Transverse colon (tissue), 4 donors: Measurements from ENCODE around the gene LAMA5. TPM values are rescaled to one million over a fixed set of nuclear protein-coding genes. Genes with fewer than 3 reads are reported as not detected.

ENCODE experiments used
- DNase-seq: peaks from one replicate; pipeline ENCODE4 v3.0.0-alpha.2; 2019
- H3K27ac ChIP-seq, 4 donors: fragments of 200-600 bp; sonication (generic); 2 replicates each; pipeline ENCODE4 v1.5.1; 2016 to 2018; ENCODE audit warnings: inconsistent platforms in 4 of 4
- H3K27me3 ChIP-seq: fragments of 200-600 bp; sonication (generic); 2 replicates; pipeline ENCODE4 v1.5.1; 2017; ENCODE audit warnings: inconsistent platforms
- H3K36me3 ChIP-seq, 4 donors: fragments of 200-600 bp; sonication (generic); 2 replicates each; pipeline ENCODE4 v1.5.1; 2017 to 2019; ENCODE audit warnings: inconsistent platforms in 4 of 4
- H3K4me1 ChIP-seq, 4 donors: fragments of 200-600 bp; sonication (generic); 2 replicates each; pipeline ENCODE4 v1.5.1; 2017 to 2020; ENCODE audit warnings: inconsistent platforms in 4 of 4
- H3K4me3 ChIP-seq, 4 donors: fragments of 200-600 bp; sonication (generic); 1 replicate in 1 of 4; 2 replicates in 3 of 4; pipeline versions ENCODE4 v1.5.1 to v1.6.1; 2017 to 2019; ENCODE audit warnings: inconsistent platforms in 4 of 4
- H3K9me3 ChIP-seq, 2 donors: fragments of 200-600 bp; sonication (generic); 2 replicates each; pipeline ENCODE4 v1.5.1; 2017 to 2019; ENCODE audit warnings: inconsistent platforms in 2 of 2
- EP300 ChIP-seq: sonication (generic); formaldehyde crosslinking; IDR thresholded peaks from one replicate; pipeline ENCODE4 v1.6.1; 2017; ENCODE audit warnings: antibody characterized with exemption, low read depth
- POLR2A ChIP-seq: fragments of 450-650 bp; IDR thresholded peaks from one replicate; pipeline ENCODE4 v1.6.1; 2016; ENCODE audit warnings: antibody characterized with exemption, mild to moderate bottlenecking, moderate library complexity
- POLR2AphosphoS5 ChIP-seq, 3 donors: sonication (generic); formaldehyde crosslinking; IDR thresholded peaks; one replicate each; pipeline ENCODE4 v1.6.1; 2016; ENCODE audit warnings: antibody characterized with exemption in 3 of 3
- WGBS, 2 donors: methylation state at CpG; one replicate each; pipeline ENCODE4 v1.1.5; 2018; ENCODE audit warnings: low coverage in 1 of 2; 5-methylcytosine and 5-hydroxymethylcytosine counted together
- in situ Hi-C, 4 donors: fragments of 200-750 bp; cut with MboI; loops; one replicate each; pipeline versions ENCODE4 v1.15.0 to v1.15.1; 2017; ENCODE audit warnings: low sequenced_read_pairs in 3 of 4, low pct_ligation_motif_present in 1 of 4, low pct_unique_long_range_greater_than_20kb in 1 of 4
- intact Hi-C: fragments of 100-400 bp; cut with DNase I; formaldehyde crosslinking; loops from one replicate; pipeline ENCODE4 v1.15.1; 2023; ENCODE audit warnings: low total_unique reads
- total RNA-seq, 4 donors: library from RNA; depleted of rRNA; stranded (reverse); fragments of >200 nt; gene quantifications; one replicate each; pipeline ENCODE4 v1.1.0, GENCODE V29; 2016
- TF ChIP-seq, protein P1 (sequence below), 5 experiments: fragments of 200-600 bp in 3 of 5; fragments of 450-650 bp in 2 of 5; sonication (generic) in 3 of 5; IDR thresholded peaks; 1 replicate in 2 of 5; 2 replicates in 3 of 5; pipeline ENCODE4 v1.5.1; 2016 to 2017; ENCODE audit warnings: antibody characterized with exemption in 5 of 5, inconsistent platforms in 3 of 5, mild to moderate bottlenecking in 2 of 5, moderate library complexity in 1 of 5

LAMA5 gene
- total RNA-seq, 4 donors from 2014 or later, result 33.2 to 269 (median 91.3) TPM

GRCh38 chr20:62267543-62267942 lies 99.6 kb downstream of the LAMA5 start:
- Histone ChIP-seq H3K9me3 (no peaks in the 10 kb centered on the region), H3K27ac (no peak overlapping the region), H3K4me1 (no peaks in the 10 kb centered on the region), H3K4me3 (no peak overlapping the region), H3K36me3 (peaks cover 0 to 36% (median 11%) of the 10 kb centered on the region in 4 donors), H3K27me3 (no peaks in the 10 kb centered on the region)
- WGBS, 2 donors, result 90 to 93% methylated on average over 8 to 10 of the region's 10 CpGs
- no peak for TF ChIP-seq POLR2AphosphoS5 (IDR thresholded peaks at IDR 0.05)
- TF ChIP-seq, protein P1, sequence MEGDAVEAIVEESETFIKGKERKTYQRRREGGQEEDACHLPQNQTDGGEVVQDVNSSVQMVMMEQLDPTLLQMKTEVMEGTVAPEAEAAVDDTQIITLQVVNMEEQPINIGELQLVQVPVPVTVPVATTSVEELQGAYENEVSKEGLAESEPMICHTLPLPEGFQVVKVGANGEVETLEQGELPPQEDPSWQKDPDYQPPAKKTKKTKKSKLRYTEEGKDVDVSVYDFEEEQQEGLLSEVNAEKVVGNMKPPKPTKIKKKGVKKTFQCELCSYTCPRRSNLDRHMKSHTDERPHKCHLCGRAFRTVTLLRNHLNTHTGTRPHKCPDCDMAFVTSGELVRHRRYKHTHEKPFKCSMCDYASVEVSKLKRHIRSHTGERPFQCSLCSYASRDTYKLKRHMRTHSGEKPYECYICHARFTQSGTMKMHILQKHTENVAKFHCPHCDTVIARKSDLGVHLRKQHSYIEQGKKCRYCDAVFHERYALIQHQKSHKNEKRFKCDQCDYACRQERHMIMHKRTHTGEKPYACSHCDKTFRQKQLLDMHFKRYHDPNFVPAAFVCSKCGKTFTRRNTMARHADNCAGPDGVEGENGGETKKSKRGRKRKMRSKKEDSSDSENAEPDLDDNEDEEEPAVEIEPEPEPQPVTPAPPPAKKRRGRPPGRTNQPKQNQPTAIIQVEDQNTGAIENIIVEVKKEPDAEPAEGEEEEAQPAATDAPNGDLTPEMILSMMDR (IDR thresholded peaks at IDR 0.05), result no peak
- TF ChIP-seq EP300, result no peak
- TF ChIP-seq POLR2A, result no peak
- no peak for DNase-seq
- in situ Hi-C loops, result no loop called here
- intact Hi-C loops, result no loop called here

DNA sequence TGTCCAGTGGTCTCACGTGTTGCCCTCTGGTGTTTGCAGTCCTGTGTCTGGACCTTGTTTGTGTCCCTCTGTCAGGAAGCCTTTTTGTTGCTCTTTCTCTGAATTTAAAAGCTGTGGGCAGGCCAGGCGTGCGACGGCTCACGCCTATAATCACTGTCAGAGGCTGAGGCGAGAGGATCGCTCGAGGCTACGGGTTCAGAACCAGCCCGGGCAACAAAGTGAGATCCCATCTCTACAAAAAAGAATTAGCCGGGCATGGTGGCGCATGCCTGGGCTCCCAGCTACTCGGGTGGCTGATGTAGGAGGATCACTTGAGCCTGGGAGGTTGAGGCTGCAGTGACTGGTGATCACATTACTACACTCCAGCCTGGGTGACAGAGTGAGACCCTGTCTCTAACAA lies 100.3 kb downstream of the LAMA5 start:
- no peak for DNase-seq
- WGBS, 2 donors, result 95 to 98% methylated on average over 9 to 13 of the region's 13 CpGs
- in situ Hi-C loops (no loop called here), intact Hi-C loops (no loop called here)
- no peaks in the 10 kb centered on the region for H3K9me3 ChIP-seq
- H3K27ac ChIP-seq, result no peak overlapping the region
- no peaks in the 10 kb centered on the region for H3K4me1 ChIP-seq
- TF ChIP-seq EP300, result no peak
- TF ChIP-seq, protein P1 (IDR thresholded peaks at IDR 0.05), result no peak
- TF ChIP-seq POLR2A, result no peak
- no peak for TF ChIP-seq POLR2AphosphoS5 (IDR thresholded peaks at IDR 0.05)
- no peaks in the 10 kb centered on the region for H3K27me3 ChIP-seq
- H3K36me3 ChIP-seq, result peaks cover 0 to 30% (median 12%) of the 10 kb centered on the region in 4 donors
- no peak overlapping the region for H3K4me3 ChIP-seq

GRCh38 chr20:62266340-62266739 lies 100.8 kb downstream of the LAMA5 start:
- DNase-seq, result no peak
- Histone ChIP-seq H3K36me3 (peaks cover 0 to 32% (median 14%) of the 10 kb centered on the region in 4 donors), H3K4me3 (no peak overlapping the region), H3K9me3 (no peaks in the 10 kb centered on the region), H3K4me1 (no peaks in the 10 kb centered on the region), H3K27ac (no peak overlapping the region), H3K27me3 (no peaks in the 10 kb centered on the region)
- WGBS, 2 donors, result 84 to 88% methylated on average over 7 to 10 of the region's 10 CpGs
- intact Hi-C loops (no loop called here), in situ Hi-C loops (no loop called here)
- TF ChIP-seq EP300, result no peak

DNA sequence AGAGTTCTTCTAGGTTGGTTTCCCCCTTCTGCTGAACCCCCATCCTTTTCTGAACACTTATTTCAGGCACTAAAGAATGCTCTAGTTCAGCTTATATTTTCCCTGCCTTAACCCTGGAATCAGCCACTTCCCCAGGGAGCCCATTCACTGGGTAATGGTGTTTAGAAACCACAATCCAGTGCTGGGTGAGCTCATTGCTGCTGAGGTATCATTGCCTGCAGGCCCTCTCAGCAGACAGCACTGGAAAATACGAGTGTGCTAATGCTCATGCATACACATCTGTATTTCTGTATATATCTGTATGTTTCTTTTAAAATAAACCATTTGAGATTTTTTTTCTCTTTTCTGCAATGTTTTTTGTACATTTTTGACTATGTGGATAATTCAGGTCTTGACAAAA lies 101.7 kb downstream of the LAMA5 start:
- intact Hi-C loops (no loop called here), in situ Hi-C loops (no loop called here)
- Histone ChIP-seq H3K27ac (no peak overlapping the region), H3K9me3 (no peaks in the 10 kb centered on the region), H3K4me1 (no peaks in the 10 kb centered on the region), H3K4me3 (no peak overlapping the region), H3K36me3 (peaks cover 0 to 34% (median 16%) of the 10 kb centered on the region in 4 donors), H3K27me3 (no peaks in the 10 kb centered on the region)
- no peak for TF ChIP-seq POLR2A
- no peak for TF ChIP-seq EP300
- TF ChIP-seq, protein P1 (IDR thresholded peaks at IDR 0.05), result no peak
- no peak for TF ChIP-seq POLR2AphosphoS5 (IDR thresholded peaks at IDR 0.05)
- no peak for DNase-seq
- WGBS, 2 donors, result 100% methylated on average over 1 of the region's 1 CpG

GRCh38 chr20:62263396-62263795 lies 103.7 kb downstream of the LAMA5 start:
- no peaks in the 10 kb centered on the region for H3K27me3 ChIP-seq
- H3K36me3 ChIP-seq, result peaks cover 0 to 39% (median 15%) of the 10 kb centered on the region in 4 donors
- no peak for DNase-seq
- no peaks in the 10 kb centered on the region for H3K9me3 ChIP-seq
- H3K27ac ChIP-seq, result no peak overlapping the region
- no peak for TF ChIP-seq POLR2A
- TF ChIP-seq, protein P1 (IDR thresholded peaks at IDR 0.05), result no peak
- in situ Hi-C loops (no loop called here), intact Hi-C loops (no loop called here)
- WGBS, 2 donors, result 96 to 100% methylated on average over 4 to 14 of the region's 14 CpGs
- H3K4me3 ChIP-seq, result no peak overlapping the region
- peaks cover 0 to 1% (median 0%) of the 10 kb centered on the region in 4 donors for H3K4me1 ChIP-seq
